ENCODE measurements around the gene ZNF408.

ZNF408 gene

DNA sequence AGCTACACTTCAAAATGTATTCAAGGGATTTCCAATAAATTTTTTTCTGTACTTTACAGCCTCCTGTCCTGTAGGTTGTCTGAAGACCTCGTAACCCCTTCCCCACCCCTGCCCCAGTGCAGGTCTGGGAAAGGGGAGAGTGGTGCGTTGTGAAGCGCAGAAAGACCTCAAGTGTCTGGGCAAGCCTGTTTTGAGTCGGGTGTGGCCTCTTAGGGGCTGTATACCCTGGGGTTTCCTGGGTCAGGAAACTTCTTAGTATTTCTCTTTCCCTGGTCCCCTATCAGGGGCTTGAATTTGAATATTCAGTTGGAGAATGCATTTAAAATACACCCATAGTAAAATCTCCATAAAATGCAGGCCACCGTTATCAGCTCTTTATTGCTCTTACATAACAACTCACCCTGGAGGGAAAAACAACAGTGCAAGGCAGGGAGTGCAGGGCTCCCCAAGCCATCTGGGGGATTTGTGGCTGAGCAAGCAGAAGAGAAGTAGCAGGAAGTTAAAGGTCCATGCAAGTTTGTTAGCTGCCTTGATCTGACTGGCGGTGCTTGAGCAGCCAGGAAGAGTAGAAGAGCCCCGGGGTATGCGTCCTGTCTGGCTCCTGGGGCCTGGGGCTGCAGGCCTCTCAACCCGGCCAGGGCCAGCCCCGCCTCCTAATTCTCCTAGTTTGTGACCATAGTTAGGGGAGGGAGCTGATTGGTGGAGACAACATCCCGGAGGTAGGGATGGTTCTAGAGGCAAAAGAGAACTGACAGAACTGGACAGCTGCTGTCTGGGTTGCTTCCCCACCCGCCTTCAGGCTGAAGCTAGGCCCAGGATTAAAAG, 26.2 kb upstream of the ZNF408 start:
- intact Hi-C loops (cut with DNase I), result no loop called here
- DNase-seq, result peak in 2 of 42 donors; percentile 35 to 47

DNA sequence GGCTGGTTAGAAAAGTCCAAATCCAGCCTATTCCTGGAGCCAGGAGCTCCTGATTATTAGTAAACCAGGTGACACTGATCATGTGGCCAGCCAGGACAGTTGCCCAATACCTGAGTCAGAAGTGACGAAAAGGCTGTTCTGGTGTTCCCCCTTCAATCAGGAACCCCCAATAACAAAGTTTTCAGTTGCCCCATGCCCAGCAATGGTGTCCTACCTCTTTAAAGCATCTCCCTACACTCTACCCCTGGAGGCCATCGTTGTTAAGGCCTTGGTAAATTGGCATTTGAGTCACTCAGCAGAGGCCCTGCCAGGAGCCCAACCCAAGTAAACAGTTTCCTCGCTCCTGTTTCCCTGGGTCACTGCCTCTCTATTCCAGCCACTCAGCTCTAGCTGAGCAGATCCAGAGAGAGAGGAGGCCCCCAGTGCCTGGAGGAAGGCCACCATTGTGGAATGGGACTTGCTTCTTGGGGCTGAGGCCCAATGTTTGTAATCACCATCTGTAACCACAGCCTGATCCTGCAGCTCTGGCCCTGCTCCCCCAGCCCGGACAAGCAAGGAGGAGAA, 25.5 kb upstream of the ZNF408 start:
- intact Hi-C loops (cut with DNase I), result no loop called here
- DNase-seq, result peak in 25 of 42 donors; percentile 26 to 80 (median 50)

DNA sequence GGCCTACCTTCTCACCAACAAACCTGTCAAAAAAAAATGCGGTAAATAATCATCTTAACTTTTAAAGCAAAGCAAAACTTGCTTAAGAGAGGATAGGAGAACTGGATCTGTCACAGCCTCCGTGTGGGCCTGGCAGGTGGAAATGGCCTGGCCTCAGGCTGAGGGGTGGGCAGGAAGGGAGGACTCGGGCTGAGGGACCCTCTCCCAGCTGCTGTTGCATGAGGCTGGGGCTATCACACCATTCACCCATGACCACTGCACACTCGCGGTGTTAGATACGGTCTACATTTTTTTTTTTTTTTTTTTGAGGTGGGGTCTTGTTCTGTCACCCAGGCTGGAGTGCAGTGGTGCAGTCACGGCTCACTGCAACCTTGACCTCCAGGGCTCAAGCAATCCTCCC, 24.9 kb upstream of the ZNF408 start:
- DNase-seq, result peak in 1 of 42 donors; percentile 32
- intact Hi-C loops (cut with DNase I), result no loop called here

GRCh38 chr11:46676436-46677158, 24.2 kb upstream of the ZNF408 start:
- intact Hi-C loops (cut with DNase I), result no loop called here
- DNase-seq, result peak in 2 of 42 donors; percentile 45 to 50

DNA sequence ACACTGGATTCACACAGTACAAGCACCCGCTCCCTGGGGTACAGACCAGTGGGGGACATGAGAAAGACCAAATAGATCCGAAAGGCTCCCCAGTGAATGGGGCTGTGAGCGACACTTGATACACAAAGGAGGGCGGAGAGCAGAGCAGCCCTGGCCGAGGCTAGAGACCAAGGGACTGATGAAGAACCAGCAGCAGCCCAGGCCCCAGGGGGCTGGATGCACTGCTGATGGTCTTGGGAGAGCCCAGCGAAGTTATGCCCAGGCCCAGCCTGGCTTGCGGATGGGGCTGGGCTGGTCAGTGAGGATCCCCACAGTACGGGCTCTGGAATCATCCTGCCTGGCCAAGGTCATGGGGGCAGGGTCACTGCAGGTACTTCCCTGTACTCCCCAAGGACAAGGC, 23.7 kb upstream of the ZNF408 start:
- DNase-seq, result no peak
- intact Hi-C loops (cut with DNase I), result no loop called here

- intact Hi-C loops (cut with DNase I), result no loop called here
- DNase-seq, result no peak
Measured at GRCh38 chr11:46677991-46678740, 22.7 kb upstream of the ZNF408 start.

GRCh38 chr11:46678741-46679130, 22.1 kb upstream of the ZNF408 start:
- intact Hi-C loops (cut with DNase I), result no loop called here
- DNase-seq, result no peak

GRCh38 chr11:46679241-46680163, 21.3 kb upstream of the ZNF408 start:
- no peak for DNase-seq

GRCh38 chr11:46680164-46680760, 20.6 kb upstream of the ZNF408 start:
- no peak for DNase-seq
- intact Hi-C loops (cut with DNase I), result no loop called here

More at GRCh38 chr11:46679241-46680163, 21.3 kb upstream of the ZNF408 start:
- intact Hi-C loops (cut with DNase I), result no loop called here

- no peak for DNase-seq
- intact Hi-C loops (cut with DNase I), result no loop called here
Measured at GRCh38 chr11:46680815-46681214, 20.0 kb upstream of the ZNF408 start.

DNA sequence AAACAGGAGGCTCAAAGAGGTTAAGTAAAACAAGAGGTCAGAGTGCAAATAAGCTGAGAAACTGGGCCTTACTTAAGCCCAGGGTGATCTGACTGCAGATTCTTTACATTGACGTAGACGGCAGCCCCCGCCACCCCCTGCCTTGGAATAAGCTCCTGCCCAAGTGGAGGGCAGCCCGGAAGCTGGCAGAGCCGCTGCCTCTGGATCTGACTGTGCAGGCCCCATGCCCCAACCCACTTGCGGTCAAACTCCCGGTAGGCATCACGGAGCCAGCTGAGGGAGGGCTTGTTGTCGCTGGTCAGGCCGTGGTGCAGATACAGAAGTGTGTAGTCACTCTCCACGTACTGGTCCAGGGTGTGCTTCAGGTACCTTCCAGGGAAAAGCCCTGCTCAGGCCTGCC, 19.0 kb upstream of the ZNF408 start:
- DNase-seq, result no peak
- intact Hi-C loops (cut with DNase I), result no loop called here

DNA sequence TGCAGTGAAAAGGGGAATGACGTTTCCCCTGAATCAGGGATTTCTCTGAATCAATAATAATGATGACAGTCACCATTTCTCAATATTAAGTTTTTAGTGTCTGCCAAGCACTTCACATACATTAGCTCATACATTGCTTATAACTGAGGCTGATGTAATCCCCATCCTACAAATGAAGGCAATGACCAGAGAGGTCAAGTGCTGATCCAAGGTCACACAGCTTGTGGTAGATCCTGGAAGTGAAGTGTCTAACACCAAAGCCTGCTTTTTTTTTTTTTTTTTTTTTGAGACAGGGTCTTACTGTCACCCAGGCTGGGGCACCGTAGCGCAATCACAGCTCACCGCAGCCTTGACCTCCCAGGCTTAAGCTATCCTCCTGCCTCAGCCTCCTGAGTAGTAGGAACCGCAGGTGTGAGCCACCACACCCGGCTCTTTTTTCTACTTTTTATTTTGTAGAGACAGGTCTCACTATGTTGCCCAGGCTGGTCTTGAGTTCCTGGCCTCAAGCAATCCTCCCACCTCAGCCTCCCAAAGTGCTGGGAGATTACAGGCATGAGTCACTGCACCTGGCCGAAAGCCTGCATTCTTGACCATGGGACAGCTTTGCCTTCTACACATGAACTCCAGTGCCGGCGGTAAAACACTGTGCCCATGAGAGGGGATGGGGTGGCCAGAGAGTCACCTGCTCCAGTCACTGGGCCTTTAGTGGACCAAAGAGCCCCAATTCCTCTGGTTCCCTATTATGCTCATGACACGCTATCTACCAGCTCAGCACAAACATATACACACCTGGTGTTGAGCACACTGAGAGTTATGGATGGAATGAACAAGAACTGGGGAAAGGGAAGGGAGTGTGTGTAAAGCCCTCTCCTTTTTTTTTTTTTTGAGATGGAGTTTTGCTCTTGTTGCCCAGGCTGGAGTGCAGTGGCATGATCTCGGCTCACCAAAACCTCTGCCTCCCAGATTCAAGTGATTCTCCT, 17.8 kb upstream of the ZNF408 start:
- no peak for DNase-seq
- intact Hi-C loops (cut with DNase I), result no loop called here

DNA sequence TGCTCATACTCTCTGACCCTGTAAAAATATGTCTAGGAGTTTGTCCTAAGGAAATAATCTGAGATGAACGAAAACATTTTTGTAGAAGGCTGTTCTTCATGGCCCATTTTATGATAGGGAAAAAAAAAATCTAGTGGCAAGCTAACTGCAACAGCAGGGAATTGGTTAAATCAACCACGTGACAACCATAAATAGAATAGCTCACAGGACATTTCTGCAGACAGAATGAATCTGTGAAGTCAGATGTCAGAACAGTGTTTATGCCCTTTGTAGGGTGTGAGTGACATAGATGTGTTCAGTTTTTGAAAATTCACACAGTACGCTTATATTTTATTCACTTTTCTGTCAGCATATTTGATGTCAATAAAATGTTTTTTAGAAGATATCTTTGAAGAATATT, 16.5 kb upstream of the ZNF408 start:
- DNase-seq, result no peak
- intact Hi-C loops (cut with DNase I), result no loop called here

DNA sequence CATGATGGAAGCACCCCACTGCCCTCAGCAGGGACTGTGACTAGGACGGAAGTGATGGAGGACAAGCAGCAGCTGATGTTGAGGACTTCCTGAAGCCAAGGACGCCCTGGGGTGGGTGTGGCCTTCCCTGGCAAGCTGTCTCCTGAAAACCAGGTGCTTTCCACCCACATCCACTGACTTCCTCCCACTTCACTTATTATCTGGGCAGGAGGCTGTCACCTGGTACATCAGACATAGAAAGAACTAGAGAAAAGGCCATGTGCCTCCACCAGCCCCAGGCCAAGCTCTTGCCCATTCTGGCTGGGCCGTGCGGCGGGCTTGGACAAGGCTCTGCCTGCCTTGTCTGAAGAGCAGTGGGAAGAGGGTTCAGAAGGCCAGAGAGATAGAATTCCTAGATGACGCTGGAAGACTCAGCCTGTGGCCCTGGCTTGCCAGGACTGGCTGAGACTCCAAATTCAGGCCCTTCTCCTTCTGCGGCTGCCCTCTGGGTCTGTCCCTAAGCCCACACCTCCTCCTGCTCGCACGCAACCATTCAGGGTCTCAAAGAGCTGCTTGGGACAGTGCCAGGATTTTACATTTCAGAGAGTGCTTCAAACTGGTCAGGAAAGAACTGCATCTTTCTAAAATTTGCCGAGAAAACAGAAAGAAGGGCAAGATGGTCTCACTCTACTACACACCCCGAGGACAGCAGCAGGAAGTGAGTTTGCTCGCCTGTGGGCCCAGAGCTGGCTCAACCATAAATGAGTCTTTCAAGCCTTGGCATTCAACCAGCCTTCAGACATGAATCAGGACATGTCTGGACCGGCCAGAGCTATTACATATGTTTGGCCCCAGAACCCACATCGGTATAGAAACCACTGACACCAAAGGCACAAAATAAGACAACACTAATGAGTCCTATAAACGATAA, 13.7 kb upstream of the ZNF408 start:
- peak in 21 of 42 donors; percentile 33 to 83 (median 54) for DNase-seq
- intact Hi-C loops (cut with DNase I), result no loop called here

DNA sequence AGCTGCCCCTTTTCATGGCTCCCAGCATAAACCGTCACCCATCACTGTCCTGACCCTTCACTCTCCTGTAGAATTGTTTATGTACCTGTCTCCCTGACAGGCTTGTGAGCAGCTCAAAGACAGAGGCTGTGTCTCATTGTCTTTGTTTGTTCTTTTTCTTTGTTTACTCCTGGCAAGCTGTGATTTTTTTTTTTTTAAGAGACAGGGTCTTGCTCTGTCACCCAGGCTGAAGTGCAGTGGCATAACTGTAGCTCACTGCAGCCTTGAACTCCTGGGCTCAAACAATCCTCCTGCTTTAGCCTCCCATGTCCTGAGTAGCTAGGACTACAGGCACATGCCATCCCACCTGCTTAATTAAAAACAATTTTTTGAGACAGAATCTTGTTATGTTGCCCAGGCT, 10.1 kb upstream of the ZNF408 start:
- DNase-seq, result no peak
- intact Hi-C loops (cut with DNase I), result no loop called here

GRCh38 chr11:46692450-46692849, 8.4 kb upstream of the ZNF408 start:
- DNase-seq, result no peak
- intact Hi-C loops (cut with DNase I), result no loop called here

Measured in head of caudate nucleus (tissue), 42 donors.